GM23338 (cell line): ENCODE measurements around the gene SDC3. TPM values are rescaled to one million over a fixed set of nuclear protein-coding genes. Genes with fewer than 3 reads are reported as not detected.

Experiments
- ETS1 ChIP-seq: IDR thresholded peaks from 2 replicates; pipeline ENCODE4 v1.6.1; 2016; ENCODE audit warnings: antibody characterized with exemption
- JUNB ChIP-seq: IDR thresholded peaks from one replicate; pipeline ENCODE4 v1.6.1; 2016; ENCODE audit warnings: antibody characterized with exemption; ENCODE audit not compliant: unreplicated experiment
- NANOG ChIP-seq: IDR thresholded peaks from 2 replicates; pipeline ENCODE4 v1.6.1; 2016; ENCODE audit warnings: antibody characterized with exemption, borderline replicate concordance
- POLR2AphosphoS5 ChIP-seq: IDR thresholded peaks from 2 replicates; pipeline ENCODE4 v1.6.1; 2016; ENCODE audit warnings: antibody characterized with exemption, low read depth
- ZNF114 ChIP-seq: fragments of 250-450 bp; sonication (Bioruptor Pico); IDR thresholded peaks from 2 replicates; pipeline ENCODE4 v1.5.0; 2020; ENCODE audit warnings: mild to moderate bottlenecking, moderate library complexity
- ZNF331 ChIP-seq: fragments of 250-450 bp; sonication (Bioruptor Pico); IDR thresholded peaks from 2 replicates; pipeline ENCODE4 v1.5.0; 2020; ENCODE audit warnings: low read depth, mild to moderate bottlenecking, moderate library complexity
- polyA plus RNA-seq: library from polyadenylated mRNA; unstranded; fragments of >200 nt; fragmentation: Nextera tagmentation; extraction: Ambion mirVana; gene quantifications from 2 replicates; pipeline ENCODE4 v1.2.1, GENCODE V29; 2016
- total RNA-seq: library from RNA; depleted of rRNA; stranded (reverse); fragments of >200 nt; shearing (Covaris generic); gene quantifications from 2 replicates; pipeline ENCODE4 v1.2.3, GENCODE V29; 2014
- TF ChIP-seq, protein P1 (sequence below): fragments of 250-450 bp; sonication (Bioruptor Pico); IDR thresholded peaks from 2 replicates; pipeline ENCODE4 v1.5.0; 2020; ENCODE audit warnings: mild to moderate bottlenecking, moderate library complexity
- TF ChIP-seq, protein P2 (sequence below): IDR thresholded peaks from one replicate; pipeline ENCODE4 v1.6.1; 2018; ENCODE audit warnings: antibody characterized with exemption; ENCODE audit not compliant: unreplicated experiment

Gene SDC3
- total and polyA plus RNA-seq, 2 experiments from 2014 or later = 5.2 to 29.7 TPM

- TF ChIP-seq, protein P1, sequence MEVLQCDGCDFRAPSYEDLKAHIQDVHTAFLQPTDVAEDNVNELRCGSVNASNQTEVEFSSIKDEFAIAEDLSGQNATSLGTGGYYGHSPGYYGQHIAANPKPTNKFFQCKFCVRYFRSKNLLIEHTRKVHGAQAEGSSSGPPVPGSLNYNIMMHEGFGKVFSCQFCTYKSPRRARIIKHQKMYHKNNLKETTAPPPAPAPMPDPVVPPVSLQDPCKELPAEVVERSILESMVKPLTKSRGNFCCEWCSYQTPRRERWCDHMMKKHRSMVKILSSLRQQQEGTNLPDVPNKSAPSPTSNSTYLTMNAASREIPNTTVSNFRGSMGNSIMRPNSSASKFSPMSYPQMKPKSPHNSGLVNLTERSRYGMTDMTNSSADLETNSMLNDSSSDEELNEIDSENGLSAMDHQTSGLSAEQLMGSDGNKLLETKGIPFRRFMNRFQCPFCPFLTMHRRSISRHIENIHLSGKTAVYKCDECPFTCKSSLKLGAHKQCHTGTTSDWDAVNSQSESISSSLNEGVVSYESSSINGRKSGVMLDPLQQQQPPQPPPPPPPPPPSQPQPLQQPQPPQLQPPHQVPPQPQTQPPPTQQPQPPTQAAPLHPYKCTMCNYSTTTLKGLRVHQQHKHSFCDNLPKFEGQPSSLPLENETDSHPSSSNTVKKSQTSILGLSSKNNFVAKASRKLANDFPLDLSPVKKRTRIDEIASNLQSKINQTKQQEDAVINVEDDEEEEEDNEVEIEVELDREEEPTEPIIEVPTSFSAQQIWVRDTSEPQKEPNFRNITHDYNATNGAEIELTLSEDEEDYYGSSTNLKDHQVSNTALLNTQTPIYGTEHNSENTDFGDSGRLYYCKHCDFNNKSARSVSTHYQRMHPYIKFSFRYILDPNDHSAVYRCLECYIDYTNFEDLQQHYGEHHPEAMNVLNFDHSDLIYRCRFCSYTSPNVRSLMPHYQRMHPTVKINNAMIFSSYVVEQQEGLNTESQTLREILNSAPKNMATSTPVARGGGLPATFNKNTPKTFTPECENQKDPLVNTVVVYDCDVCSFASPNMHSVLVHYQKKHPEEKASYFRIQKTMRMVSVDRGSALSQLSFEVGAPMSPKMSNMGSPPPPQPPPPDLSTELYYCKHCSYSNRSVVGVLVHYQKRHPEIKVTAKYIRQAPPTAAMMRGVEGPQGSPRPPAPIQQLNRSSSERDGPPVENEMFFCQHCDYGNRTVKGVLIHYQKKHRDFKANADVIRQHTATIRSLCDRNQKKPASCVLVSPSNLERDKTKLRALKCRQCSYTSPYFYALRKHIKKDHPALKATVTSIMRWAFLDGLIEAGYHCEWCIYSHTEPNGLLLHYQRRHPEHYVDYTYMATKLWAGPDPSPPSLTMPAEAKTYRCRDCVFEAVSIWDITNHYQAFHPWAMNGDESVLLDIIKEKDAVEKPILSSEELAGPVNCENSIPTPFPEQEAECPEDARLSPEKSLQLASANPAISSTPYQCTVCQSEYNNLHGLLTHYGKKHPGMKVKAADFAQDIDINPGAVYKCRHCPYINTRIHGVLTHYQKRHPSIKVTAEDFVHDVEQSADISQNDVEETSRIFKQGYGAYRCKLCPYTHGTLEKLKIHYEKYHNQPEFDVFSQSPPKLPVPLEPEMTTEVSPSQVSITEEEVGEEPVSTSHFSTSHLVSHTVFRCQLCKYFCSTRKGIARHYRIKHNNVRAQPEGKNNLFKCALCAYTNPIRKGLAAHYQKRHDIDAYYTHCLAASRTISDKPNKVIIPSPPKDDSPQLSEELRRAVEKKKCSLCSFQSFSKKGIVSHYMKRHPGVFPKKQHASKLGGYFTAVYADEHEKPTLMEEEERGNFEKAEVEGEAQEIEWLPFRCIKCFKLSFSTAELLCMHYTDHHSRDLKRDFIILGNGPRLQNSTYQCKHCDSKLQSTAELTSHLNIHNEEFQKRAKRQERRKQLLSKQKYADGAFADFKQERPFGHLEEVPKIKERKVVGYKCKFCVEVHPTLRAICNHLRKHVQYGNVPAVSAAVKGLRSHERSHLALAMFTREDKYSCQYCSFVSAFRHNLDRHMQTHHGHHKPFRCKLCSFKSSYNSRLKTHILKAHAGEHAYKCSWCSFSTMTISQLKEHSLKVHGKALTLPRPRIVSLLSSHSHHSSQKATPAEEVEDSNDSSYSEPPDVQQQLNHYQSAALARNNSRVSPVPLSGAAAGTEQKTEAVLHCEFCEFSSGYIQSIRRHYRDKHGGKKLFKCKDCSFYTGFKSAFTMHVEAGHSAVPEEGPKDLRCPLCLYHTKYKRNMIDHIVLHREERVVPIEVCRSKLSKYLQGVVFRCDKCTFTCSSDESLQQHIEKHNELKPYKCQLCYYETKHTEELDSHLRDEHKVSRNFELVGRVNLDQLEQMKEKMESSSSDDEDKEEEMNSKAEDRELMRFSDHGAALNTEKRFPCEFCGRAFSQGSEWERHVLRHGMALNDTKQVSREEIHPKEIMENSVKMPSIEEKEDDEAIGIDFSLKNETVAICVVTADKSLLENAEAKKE (CRISPR knock-in tag) = no peak
- TF ChIP-seq ETS1 = no peak
- TF ChIP-seq ZNF331 = no peak
- no peak for TF ChIP-seq POLR2AphosphoS5
- no peak for TF ChIP-seq NANOG
- no peak for TF ChIP-seq ZNF114 (CRISPR knock-in tag)
- TF ChIP-seq, protein P2, sequence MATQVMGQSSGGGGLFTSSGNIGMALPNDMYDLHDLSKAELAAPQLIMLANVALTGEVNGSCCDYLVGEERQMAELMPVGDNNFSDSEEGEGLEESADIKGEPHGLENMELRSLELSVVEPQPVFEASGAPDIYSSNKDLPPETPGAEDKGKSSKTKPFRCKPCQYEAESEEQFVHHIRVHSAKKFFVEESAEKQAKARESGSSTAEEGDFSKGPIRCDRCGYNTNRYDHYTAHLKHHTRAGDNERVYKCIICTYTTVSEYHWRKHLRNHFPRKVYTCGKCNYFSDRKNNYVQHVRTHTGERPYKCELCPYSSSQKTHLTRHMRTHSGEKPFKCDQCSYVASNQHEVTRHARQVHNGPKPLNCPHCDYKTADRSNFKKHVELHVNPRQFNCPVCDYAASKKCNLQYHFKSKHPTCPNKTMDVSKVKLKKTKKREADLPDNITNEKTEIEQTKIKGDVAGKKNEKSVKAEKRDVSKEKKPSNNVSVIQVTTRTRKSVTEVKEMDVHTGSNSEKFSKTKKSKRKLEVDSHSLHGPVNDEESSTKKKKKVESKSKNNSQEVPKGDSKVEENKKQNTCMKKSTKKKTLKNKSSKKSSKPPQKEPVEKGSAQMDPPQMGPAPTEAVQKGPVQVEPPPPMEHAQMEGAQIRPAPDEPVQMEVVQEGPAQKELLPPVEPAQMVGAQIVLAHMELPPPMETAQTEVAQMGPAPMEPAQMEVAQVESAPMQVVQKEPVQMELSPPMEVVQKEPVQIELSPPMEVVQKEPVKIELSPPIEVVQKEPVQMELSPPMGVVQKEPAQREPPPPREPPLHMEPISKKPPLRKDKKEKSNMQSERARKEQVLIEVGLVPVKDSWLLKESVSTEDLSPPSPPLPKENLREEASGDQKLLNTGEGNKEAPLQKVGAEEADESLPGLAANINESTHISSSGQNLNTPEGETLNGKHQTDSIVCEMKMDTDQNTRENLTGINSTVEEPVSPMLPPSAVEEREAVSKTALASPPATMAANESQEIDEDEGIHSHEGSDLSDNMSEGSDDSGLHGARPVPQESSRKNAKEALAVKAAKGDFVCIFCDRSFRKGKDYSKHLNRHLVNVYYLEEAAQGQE = no peak
- no peak for TF ChIP-seq JUNB
Observed at GRCh38 chr1:30934613-30935012, 26.1 kb upstream of the SDC3 start (continued).
